ENCODE results near the gene HHIPL1. TPM values are rescaled to one million over a fixed set of nuclear protein-coding genes. Genes with fewer than 3 reads are reported as not detected.

Gene HHIPL1
- total RNA-seq, 2 donors from 2014 or later: under 0.01 to 0.26 TPM

DNA sequence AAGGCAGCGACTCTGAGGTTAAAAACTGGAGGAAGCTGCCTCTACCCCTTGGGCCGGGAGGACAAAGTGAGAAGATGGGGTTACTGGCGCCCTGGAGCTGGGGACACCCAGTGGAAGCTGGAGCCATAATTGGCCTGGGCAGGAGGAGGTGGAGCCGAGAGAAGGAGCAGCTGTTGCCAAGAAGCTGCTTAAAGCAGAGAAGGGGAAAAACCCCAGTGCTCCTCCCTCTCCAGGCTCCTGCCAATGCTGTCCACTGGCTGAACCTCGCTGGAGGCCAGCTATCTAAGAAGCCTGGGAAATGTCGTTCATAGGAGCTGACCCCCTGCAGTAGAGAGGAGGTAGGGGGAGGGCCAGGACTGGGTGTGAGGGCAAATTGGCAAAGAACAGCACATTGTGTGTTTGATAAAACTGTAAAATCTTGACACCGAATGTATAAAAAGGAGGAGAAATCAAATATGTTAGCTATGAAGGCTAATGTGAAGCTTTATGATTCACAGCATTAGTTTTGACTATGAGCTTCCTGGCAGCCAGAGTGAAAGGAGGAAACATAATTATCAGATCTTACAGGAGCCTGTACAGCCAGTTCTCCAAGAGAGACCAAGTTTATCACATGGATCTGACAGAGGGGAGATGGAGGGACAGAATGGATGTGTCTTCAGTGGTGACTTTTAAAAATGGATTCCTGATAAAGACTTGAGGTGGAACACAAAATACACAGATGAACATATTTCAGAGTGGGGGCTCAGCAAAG, 9.5 kb downstream of the HHIPL1 start:
- Histone ChIP-seq H3K4me3 (no peak overlapping the region), H3K27me3 (peaks cover 0 to 3% of the 10 kb centered on the region in 2 donors), H3K9me3 (no peaks in the 10 kb centered on the region), H3K4me1 (peaks cover 7% of the 10 kb centered on the region), H3K36me3 (replicated peaks in 1 of 2; ENCODE audit: insufficient read depth in 1 of 2, low read depth in 2 of 2) (no peaks in the 10 kb centered on the region), H3K27ac (no peak overlapping the region)
- peak; percentile 52 to 76 (median 76) for DNase-seq
- peak; percentile 88 for ATAC-seq
- intact Hi-C loops (cut with DNase I): no loop called here
- TF ChIP-seq, protein P1, sequence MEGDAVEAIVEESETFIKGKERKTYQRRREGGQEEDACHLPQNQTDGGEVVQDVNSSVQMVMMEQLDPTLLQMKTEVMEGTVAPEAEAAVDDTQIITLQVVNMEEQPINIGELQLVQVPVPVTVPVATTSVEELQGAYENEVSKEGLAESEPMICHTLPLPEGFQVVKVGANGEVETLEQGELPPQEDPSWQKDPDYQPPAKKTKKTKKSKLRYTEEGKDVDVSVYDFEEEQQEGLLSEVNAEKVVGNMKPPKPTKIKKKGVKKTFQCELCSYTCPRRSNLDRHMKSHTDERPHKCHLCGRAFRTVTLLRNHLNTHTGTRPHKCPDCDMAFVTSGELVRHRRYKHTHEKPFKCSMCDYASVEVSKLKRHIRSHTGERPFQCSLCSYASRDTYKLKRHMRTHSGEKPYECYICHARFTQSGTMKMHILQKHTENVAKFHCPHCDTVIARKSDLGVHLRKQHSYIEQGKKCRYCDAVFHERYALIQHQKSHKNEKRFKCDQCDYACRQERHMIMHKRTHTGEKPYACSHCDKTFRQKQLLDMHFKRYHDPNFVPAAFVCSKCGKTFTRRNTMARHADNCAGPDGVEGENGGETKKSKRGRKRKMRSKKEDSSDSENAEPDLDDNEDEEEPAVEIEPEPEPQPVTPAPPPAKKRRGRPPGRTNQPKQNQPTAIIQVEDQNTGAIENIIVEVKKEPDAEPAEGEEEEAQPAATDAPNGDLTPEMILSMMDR (IDR thresholded peaks at IDR 0.05): no peak
- TF ChIP-seq POLR2A (IDR thresholded peaks at IDR 0.05): no peak
- 16% methylated on average over 7 of the region's 7 CpGs for WGBS, 2 donors

DNA sequence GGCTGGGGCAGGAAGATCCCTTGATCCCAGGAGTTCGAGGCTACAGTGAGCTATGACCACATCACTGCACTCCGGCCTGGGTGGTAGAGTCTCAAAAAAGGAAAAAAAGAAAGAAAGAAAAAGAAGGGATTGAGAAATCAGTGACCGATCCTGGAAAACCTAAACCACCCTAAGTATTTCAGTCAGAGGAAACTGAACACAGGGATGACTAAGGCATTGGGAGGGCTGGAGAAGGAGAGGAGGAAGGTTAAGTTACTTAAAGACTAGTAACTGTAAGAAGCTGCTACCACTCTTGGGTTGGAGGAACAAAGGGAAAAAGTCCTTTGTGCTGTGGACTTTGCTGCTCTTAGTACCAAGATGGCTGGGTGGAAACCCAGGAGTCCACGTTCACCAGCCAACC, 10.6 kb downstream of the HHIPL1 start:
- Histone ChIP-seq H3K4me3 (no peak overlapping the region), H3K4me1 (peaks cover 8% of the 10 kb centered on the region), H3K27ac (no peak overlapping the region), H3K27me3 (peaks cover 0 to 4% of the 10 kb centered on the region in 2 donors), H3K9me3 (no peaks in the 10 kb centered on the region), H3K36me3 (replicated peaks in 1 of 2; ENCODE audit: insufficient read depth in 1 of 2, low read depth in 2 of 2) (no peaks in the 10 kb centered on the region)
- WGBS, 2 donors: 80 to 96% methylated on average over 4 of the region's 4 CpGs
- intact Hi-C loops (cut with DNase I): no loop called here
- TF ChIP-seq, protein P1 (IDR thresholded peaks at IDR 0.05): no peak
- no peak for TF ChIP-seq POLR2A (IDR thresholded peaks at IDR 0.05)
- DNase-seq (no peak), ATAC-seq (no peak)

DNA sequence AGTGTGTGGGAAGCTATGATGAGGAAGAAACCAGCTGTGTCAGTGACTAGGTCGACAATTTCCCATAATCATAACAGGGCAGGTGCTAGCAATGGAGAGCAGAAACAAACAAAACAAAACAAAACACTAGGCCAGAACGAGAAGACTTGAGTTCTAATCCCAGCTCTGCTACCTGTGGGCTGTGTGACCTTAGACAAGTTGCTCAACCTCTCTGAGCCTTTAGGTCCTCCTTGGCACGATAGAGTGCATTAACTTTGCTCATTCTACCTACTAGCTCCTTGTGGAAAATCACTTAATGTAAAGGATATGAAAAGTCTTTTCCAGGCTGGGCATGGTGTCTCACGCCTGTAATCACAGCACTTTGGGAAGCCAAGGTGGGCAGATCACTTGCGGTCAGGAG, 11.2 kb downstream of the HHIPL1 start:
- H3K9me3 ChIP-seq: no peaks in the 10 kb centered on the region
- H3K27ac ChIP-seq: no peak overlapping the region
- H3K4me1 ChIP-seq: peaks cover 8% of the 10 kb centered on the region
- no peaks in the 10 kb centered on the region for H3K36me3 ChIP-seq (replicated peaks in 1 of 2; ENCODE audit: insufficient read depth in 1 of 2, low read depth in 2 of 2)
- H3K27me3 ChIP-seq: peaks cover 0 to 4% of the 10 kb centered on the region in 2 donors
- ATAC-seq: no peak
- TF ChIP-seq, protein P1 (IDR thresholded peaks at IDR 0.05): no peak
- TF ChIP-seq POLR2A (IDR thresholded peaks at IDR 0.05): no peak
- WGBS, 2 donors: 64 to 65% methylated on average over 5 of the region's 5 CpGs
- H3K4me3 ChIP-seq: no peak overlapping the region
- DNase-seq: no peak
- intact Hi-C loops (cut with DNase I): no loop called here

DNA sequence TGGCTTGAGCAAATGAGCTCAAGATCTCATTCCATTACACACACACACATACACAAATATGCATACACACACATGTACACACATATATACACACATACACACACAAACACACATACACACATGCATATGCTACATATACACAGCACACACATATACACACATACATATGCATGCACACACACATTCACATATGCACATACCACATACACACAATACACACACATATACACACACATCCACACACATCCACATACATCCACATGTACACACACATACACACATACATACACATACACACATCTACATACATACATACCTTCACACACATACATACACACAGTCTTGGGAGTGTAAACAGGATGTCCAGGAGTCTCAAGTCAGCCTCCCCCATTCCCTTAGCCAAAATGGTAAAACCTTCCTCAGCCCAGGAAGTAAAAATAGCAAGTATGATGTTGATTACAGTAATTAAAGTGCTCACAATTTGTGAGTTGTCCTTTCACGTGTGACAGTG, 12.8 kb downstream of the HHIPL1 start:
- no peak for TF ChIP-seq POLR2A (IDR thresholded peaks at IDR 0.05)
- TF ChIP-seq, protein P1 (IDR thresholded peaks at IDR 0.05): no peak
- intact Hi-C loops (cut with DNase I): no loop called here
- no peak for ATAC-seq

More for the DNA sequence above, 12.8 kb downstream of the HHIPL1 start:
- Histone ChIP-seq H3K4me3 (no peak overlapping the region), H3K27ac (no peak overlapping the region), H3K4me1 (peaks cover 8% of the 10 kb centered on the region), H3K9me3 (no peaks in the 10 kb centered on the region), H3K36me3 (replicated peaks in 1 of 2; ENCODE audit: insufficient read depth in 1 of 2, low read depth in 2 of 2) (no peaks in the 10 kb centered on the region), H3K27me3 (peaks cover 0 to 4% of the 10 kb centered on the region in 2 donors)
- WGBS, 2 donors: 40 to 42% methylated on average over 1 of the region's 1 CpG
- no peak for DNase-seq
